ENCODE results near the gene COL11A2. TPM values are rescaled to one million over a fixed set of nuclear protein-coding genes. Genes with fewer than 3 reads are reported as not detected.

Gene COL11A2
- total RNA-seq, 4 donors from 2014 or later = under 0.01 to 2.6 (median 1.0) TPM

DNA sequence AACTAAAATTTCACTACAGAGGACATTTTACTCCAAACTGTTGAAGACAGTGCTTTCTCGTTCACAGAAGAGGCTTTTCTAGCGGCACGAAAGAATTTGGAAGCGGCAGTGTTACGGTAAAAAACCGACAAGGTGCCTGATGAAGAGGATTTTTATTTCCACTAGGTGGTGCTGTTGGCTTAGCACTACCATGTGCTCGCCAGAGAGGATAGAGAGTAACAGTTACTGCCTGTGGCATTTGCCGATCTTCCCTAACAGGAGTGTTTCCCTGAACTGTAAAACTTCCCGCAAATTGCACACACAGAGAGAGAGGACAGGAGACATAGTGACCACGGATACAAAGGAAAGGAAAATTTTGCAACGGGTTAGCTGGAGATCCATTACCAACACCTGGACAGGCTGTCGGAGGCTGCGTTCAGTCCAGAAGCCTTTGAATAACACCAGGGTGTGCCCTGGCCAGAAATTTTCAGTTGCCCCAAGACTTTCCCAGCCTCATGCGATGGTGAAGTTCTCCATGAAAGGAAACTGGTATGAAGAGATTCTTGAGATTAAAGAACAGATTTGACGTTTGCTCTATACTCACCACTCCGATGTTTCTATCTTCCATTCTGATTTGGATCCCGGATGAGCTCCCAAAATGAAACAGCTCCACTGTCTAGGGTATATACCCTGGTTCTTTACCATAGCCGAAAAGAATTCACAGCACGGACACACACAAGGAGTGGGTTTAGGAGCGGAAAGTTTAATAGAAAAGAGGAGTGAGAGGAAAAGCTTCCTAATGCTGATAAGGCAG, 68.3 kb downstream of the COL11A2 start:
- Histone ChIP-seq H3K36me3 (no peaks in the 10 kb centered on the region), H3K4me3 (no peak overlapping the region), H3K27me3 (no peaks in the 10 kb centered on the region), H3K4me1 (no peaks in the 10 kb centered on the region), H3K27ac (no peak overlapping the region), H3K9me3 (no peaks in the 10 kb centered on the region)
- intact Hi-C loops (cut with DNase I; ENCODE audit: low total_unique reads) = no loop called here
- DNase-seq = no peak
- no peak for TF ChIP-seq POLR2A (IDR thresholded peaks at IDR 0.05)
- TF ChIP-seq, protein P1, sequence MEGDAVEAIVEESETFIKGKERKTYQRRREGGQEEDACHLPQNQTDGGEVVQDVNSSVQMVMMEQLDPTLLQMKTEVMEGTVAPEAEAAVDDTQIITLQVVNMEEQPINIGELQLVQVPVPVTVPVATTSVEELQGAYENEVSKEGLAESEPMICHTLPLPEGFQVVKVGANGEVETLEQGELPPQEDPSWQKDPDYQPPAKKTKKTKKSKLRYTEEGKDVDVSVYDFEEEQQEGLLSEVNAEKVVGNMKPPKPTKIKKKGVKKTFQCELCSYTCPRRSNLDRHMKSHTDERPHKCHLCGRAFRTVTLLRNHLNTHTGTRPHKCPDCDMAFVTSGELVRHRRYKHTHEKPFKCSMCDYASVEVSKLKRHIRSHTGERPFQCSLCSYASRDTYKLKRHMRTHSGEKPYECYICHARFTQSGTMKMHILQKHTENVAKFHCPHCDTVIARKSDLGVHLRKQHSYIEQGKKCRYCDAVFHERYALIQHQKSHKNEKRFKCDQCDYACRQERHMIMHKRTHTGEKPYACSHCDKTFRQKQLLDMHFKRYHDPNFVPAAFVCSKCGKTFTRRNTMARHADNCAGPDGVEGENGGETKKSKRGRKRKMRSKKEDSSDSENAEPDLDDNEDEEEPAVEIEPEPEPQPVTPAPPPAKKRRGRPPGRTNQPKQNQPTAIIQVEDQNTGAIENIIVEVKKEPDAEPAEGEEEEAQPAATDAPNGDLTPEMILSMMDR (IDR thresholded peaks at IDR 0.05) = no peak

DNA sequence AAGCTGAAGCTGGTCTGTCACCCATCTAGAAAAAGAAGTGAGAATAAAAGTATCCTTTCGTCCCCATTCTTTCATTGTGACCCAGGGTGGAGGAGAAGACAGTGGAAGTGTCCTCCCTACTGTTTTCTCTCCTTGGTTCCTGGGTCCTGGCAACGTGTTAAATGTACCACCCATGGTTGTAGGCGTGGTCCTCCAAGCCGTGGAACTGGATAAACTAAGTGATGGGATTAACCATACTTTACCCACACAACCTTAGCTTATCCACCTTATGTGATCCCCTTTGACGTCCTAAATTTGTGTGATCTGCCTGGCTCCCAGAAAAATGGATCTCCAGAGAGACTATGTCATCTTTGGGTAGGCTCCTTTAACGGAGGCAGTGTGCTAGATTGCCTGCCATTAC, 69.1 kb downstream of the COL11A2 start:
- intact Hi-C loops (cut with DNase I; ENCODE audit: low total_unique reads) = no loop called here
- H3K4me1 ChIP-seq = no peaks in the 10 kb centered on the region
- no peak for DNase-seq
- H3K36me3 ChIP-seq = no peaks in the 10 kb centered on the region
- H3K27me3 ChIP-seq = no peaks in the 10 kb centered on the region
- H3K27ac ChIP-seq = no peak overlapping the region
- no peak overlapping the region for H3K4me3 ChIP-seq
- no peak for TF ChIP-seq POLR2A (IDR thresholded peaks at IDR 0.05)
- TF ChIP-seq, protein P1 (IDR thresholded peaks at IDR 0.05) = no peak
- H3K9me3 ChIP-seq = no peaks in the 10 kb centered on the region

DNA sequence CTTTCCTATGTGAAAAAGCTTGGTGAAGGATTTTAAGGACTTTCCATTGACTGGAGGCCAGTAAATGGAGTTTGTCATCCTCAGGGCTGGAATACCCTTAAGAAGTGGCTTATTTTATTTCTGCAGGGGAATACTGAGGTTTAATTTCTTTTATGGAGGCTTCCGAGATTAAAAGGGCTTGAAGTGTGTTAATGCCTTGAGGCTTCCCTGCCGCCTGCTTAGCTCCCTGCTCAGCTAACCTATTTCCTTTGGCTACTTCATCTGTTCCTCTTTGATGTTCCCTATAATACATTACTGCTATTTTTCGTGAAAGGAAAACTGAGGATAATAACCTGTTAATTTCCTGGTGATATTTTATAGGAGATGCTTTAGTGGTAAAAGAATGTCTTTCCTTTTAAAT, 72.3 kb downstream of the COL11A2 start:
- no peak for DNase-seq
- H3K27ac ChIP-seq = no peak overlapping the region
- H3K36me3 ChIP-seq = no peaks in the 10 kb centered on the region
- TF ChIP-seq, protein P1 (IDR thresholded peaks at IDR 0.05) = no peak
- no peak for TF ChIP-seq POLR2A (IDR thresholded peaks at IDR 0.05)
- H3K9me3 ChIP-seq = no peaks in the 10 kb centered on the region
- H3K4me3 ChIP-seq = no peak overlapping the region
- peaks cover 5 to 22% of the 10 kb centered on the region in 2 donors for H3K27me3 ChIP-seq
- intact Hi-C loops (cut with DNase I; ENCODE audit: low total_unique reads) = no loop called here
- H3K4me1 ChIP-seq = no peaks in the 10 kb centered on the region

DNA sequence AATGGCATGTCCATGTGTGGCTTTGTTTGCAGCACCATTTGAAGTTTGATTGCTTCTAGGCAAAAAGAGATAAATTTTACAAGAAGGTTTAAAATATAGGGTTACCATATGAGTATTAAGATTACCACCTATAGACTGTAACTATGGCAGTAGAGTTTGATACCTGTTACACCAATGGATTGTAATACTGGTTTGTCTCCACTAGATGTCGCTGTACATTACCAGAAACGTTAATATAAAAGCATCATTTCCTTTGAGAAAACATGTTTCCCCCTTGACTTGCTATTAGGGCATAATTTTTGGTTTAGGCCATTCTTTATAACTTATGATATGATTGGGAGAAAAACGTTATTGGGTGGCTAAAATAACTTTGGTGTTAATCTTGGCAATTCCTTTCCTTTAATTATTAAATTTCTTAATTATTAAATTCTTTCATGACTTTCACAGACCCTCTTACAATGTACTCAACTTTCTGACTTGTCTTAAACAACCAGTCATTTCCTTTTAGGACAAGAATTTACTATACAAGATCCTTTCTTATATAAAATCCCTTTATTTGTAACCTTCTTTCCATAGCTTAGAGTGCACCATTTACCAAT, 73.6 kb downstream of the COL11A2 start:
- H3K4me1 ChIP-seq = no peaks in the 10 kb centered on the region
- H3K27me3 ChIP-seq = peaks cover 5 to 29% of the 10 kb centered on the region in 2 donors
- intact Hi-C loops (cut with DNase I; ENCODE audit: low total_unique reads) = no loop called here

More for the DNA sequence above, 73.6 kb downstream of the COL11A2 start:
- TF ChIP-seq POLR2A (IDR thresholded peaks at IDR 0.05) = no peak
- TF ChIP-seq, protein P1 (IDR thresholded peaks at IDR 0.05) = peak; percentile 74 to 80 (median 77)
- no peaks in the 10 kb centered on the region for H3K9me3 ChIP-seq
- DNase-seq = no peak
- H3K27ac ChIP-seq = no peak overlapping the region
- no peaks in the 10 kb centered on the region for H3K36me3 ChIP-seq
- no peak overlapping the region for H3K4me3 ChIP-seq
